Ovary (tissue), 9 donors: ENCODE measurements around the gene PKD2. TPM values are rescaled to one million over a fixed set of nuclear protein-coding genes. Genes with fewer than 3 reads are reported as not detected.

Experiments
- DNase-seq, 5 donors: peaks; one replicate each; pipeline ENCODE4 v3.0.0-alpha.2; 2019 to 2020
- H3K27ac ChIP-seq, 2 donors: fragments of 200-600 bp; one replicate each; pipeline versions ENCODE4 v1.5.1 to v1.8.0; 2019 to 2022
- H3K27me3 ChIP-seq: fragments of 200-600 bp; one replicate; pipeline ENCODE4 v1.8.0; 2022
- H3K36me3 ChIP-seq: fragments of 200-600 bp; sonication (generic); one replicate; pipeline ENCODE4 v1.5.1; 2019
- H3K4me1 ChIP-seq: one replicate; pipeline ENCODE4 v1.8.1; 2013; ENCODE audit warnings: mild to moderate bottlenecking, moderate library complexity; ENCODE audit not compliant: insufficient read depth
- H3K4me3 ChIP-seq: fragments of 200-600 bp; sonication (generic); one replicate; pipeline ENCODE4 v1.5.1; 2017
- H3K9me3 ChIP-seq, 2 donors: fragments of 200-600 bp in 1 of 2; sonication (generic) in 1 of 2; one replicate each; pipeline versions ENCODE4 v1.5.1 to v1.8.1; 2013 to 2019; ENCODE audit warnings: mild to moderate bottlenecking in 1 of 2, moderate library complexity in 1 of 2
- EP300 ChIP-seq: sonication (generic); formaldehyde crosslinking; IDR thresholded peaks from one replicate; pipeline ENCODE4 v1.6.1; 2017; ENCODE audit warnings: antibody characterized with exemption
- POLR2A ChIP-seq: fragments of 450-650 bp; IDR thresholded peaks from one replicate; pipeline ENCODE4 v1.6.1; 2017; ENCODE audit warnings: antibody characterized with exemption, mild to moderate bottlenecking, moderate library complexity
- WGBS, 3 donors: extraction: QIAGEN DNeasy Blood & Tissue Kit in 1 of 3; methylation state at CpG; one replicate each; pipeline versions ENCODE4 v1.1.5 to v1.1.7; 2013 to 2017; 5-methylcytosine and 5-hydroxymethylcytosine counted together
- intact Hi-C, 4 donors: fragments of 100-400 bp; cut with DNase I; formaldehyde crosslinking; loops; one replicate each; pipeline versions ENCODE4 v1.11.0 to v1.15.1; 2022 to 2023
- polyA plus RNA-seq, 2 donors: library from polyadenylated mRNA; stranded (reverse); fragments of 200-250 nt in 1 of 2; fragments of 350-450 nt in 1 of 2; fragmentation: Illumina TruSeq in 1 of 2; extraction: RNeasy Lipid Tissue Mini Kit (QIAGEN cat#74804) in 1 of 2; gene quantifications; one replicate each; pipeline ENCODE4 v1.2.3, GENCODE V29; 2013 to 2014
- total RNA-seq, 7 donors: library from RNA; depleted of rRNA in 2 of 7; stranded (reverse); fragments of >200 nt in 2 of 7; fragmentation: NEBNext Ultra II Directional in 3 of 7; extraction: Animal tissue kit (Norgen Biotek cat#: 25700) in 3 of 7; gene quantifications; one replicate each; pipeline versions ENCODE4 v1.1.0 to v1.2.4, GENCODE V29; 2016 to 2023
- TF ChIP-seq, protein P1 (sequence below), 3 donors: fragments of 450-650 bp in 2 of 3; fragments of 200-600 bp in 1 of 3; IDR thresholded peaks; one replicate each; pipeline versions ENCODE4 v1.5.1 to v1.8.0; 2016 to 2022; ENCODE audit warnings: antibody characterized with exemption in 3 of 3, mild to moderate bottlenecking in 1 of 3
- donor health status: DM: no; HTN: no; CAD: no; lungs with moderate emphysema.
- donor health status: DM: no; HTN: no; CAD: no.
- donor health status: Bipolar disorder and iron deficiency.
- donor health status: DM: yes; HTN: yes; CAD: no.
- donor health status: DM: no; HTN: no; CAD: no.
- donor health status: DM: yes; HTN: yes; CAD: no.

The PKD2 gene
- total and polyA plus RNA-seq, 9 donors = 35.7 to 66.9 (median 52.5) TPM

DNA sequence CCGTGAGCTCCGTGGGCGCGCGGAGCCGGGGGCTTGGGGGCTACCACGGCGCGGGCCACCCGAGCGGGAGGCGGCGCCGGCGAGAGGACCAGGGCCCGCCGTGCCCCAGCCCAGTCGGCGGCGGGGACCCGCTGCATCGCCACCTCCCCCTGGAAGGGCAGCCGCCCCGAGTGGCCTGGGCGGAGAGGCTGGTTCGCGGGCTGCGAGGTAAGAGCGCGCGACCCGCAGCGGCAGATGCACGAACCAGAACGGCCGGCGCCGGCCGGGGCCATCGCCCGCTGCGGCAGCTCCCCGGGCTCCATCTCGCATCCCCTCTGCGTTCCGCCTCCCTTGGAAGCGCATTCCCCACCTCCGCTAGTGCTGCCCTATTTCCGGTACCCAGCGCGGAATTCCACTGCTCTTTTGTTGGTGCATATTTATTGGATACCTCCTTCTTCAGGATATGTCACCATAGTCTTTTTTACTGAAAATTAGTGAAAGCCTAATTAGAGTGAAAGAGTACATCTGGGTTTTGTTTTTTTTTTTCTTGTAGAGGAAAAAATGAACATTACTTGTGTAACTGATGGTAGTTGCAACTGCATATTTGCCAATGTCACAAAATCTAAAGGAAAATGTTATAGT, 797 bp downstream of the PKD2 start:
- H3K9me3 ChIP-seq = no peaks in the 10 kb centered on the region
- intact Hi-C loops = no loop called here
- H3K27me3 ChIP-seq = no peaks in the 10 kb centered on the region
- H3K27ac ChIP-seq = peak overlapping the region; percentile 84 to 86
- 0 to 1% (median 0%) methylated on average over 47 to 51 of the region's 51 CpGs for WGBS, 3 donors
- peaks cover 1% of the 10 kb centered on the region for H3K4me1 ChIP-seq
- H3K36me3 ChIP-seq = no peaks in the 10 kb centered on the region
- peak; percentile 41 to 60 (median 46) for DNase-seq
- TF ChIP-seq POLR2A (no peak), EP300 (no peak)
- TF ChIP-seq, protein P1, sequence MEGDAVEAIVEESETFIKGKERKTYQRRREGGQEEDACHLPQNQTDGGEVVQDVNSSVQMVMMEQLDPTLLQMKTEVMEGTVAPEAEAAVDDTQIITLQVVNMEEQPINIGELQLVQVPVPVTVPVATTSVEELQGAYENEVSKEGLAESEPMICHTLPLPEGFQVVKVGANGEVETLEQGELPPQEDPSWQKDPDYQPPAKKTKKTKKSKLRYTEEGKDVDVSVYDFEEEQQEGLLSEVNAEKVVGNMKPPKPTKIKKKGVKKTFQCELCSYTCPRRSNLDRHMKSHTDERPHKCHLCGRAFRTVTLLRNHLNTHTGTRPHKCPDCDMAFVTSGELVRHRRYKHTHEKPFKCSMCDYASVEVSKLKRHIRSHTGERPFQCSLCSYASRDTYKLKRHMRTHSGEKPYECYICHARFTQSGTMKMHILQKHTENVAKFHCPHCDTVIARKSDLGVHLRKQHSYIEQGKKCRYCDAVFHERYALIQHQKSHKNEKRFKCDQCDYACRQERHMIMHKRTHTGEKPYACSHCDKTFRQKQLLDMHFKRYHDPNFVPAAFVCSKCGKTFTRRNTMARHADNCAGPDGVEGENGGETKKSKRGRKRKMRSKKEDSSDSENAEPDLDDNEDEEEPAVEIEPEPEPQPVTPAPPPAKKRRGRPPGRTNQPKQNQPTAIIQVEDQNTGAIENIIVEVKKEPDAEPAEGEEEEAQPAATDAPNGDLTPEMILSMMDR (IDR thresholded peaks at IDR 0.05) = no peak
- H3K4me3 ChIP-seq = peak overlapping the region; percentile 94

DNA sequence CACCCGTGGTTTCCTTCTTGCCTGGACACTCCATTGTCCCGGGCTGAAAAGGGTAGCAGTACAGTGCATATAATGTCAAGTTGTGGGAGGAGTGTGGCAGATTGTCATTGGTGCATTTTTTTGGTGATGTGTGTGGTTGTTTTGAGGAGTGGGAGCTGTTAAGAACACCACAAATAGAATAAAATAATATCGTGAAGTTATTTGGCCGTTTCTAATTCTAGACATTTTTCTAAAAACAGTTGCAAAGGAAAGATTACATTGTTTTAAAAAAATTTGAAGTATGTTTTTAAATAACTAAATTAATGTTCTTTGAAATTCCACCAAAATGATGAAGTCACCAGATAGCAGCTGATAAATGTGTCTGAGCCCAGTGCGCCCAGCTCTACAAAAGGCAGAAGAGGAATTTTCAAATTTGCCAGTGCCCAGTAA, 1.3 kb downstream of the PKD2 start:
- Histone ChIP-seq H3K27me3 (no peaks in the 10 kb centered on the region), H3K4me1 (peaks cover 1% of the 10 kb centered on the region), H3K36me3 (no peaks in the 10 kb centered on the region), H3K27ac (no peak overlapping the region), H3K4me3 (peak overlapping the region; percentile 94), H3K9me3 (no peaks in the 10 kb centered on the region)
- WGBS, 3 donors = 11 to 13% (median 12%) methylated on average over 5 of the region's 5 CpGs
- TF ChIP-seq, protein P1 (IDR thresholded peaks at IDR 0.05) = no peak
- TF ChIP-seq EP300 = no peak
- TF ChIP-seq POLR2A = no peak
- no peak for DNase-seq
- intact Hi-C loops = no loop called here

DNA sequence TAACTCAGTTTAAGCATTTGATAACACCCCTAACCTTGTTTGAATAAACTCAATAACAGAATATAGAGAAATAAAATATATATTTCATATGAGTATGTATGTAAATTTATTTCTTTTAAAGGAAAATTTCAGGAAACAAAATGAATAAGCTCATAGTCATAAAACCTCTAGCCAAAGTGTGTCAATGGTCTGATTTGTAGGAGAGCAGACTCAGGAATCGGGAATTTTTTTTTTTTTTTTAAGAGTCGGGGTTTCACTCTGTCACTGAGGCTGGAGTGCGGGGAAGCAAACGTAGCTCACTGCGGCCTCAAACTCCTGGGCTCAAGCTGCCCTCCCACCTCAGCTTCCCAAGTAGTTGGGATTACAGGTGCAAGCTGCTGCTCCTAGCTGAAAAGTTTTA, 2.4 kb downstream of the PKD2 start:
- DNase-seq = no peak
- no peaks in the 10 kb centered on the region for H3K36me3 ChIP-seq
- H3K9me3 ChIP-seq = no peaks in the 10 kb centered on the region
- peaks cover 1% of the 10 kb centered on the region for H3K4me1 ChIP-seq
- peak overlapping the region; percentile 94 for H3K4me3 ChIP-seq
- 60 to 80% (median 79%) methylated on average over 5 of the region's 5 CpGs for WGBS, 3 donors
- H3K27me3 ChIP-seq = no peaks in the 10 kb centered on the region
- H3K27ac ChIP-seq = no peak overlapping the region
- intact Hi-C loops = no loop called here
- TF ChIP-seq, protein P1 (IDR thresholded peaks at IDR 0.05) = no peak
- TF ChIP-seq EP300 = no peak
- TF ChIP-seq POLR2A = no peak

DNA sequence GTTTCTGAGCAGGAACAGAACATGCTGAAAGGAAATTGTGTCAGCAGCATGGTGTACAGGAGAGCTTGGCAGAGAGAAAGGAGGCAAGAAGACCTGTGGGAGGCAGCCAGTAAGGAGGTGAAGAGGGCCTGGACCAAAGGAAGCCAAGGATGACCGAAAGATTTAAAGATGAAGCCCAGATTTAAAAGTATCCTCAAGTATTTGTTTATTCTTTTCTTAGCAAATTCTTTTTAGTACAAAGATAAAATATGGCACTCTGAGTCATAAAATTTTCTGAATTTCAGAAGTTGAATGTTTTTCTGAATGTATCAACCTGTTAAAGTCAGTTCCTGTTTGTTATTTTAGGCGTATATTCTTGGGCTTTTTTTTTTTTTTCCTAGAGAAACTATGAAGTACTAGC, 3.5 kb downstream of the PKD2 start:
- H3K4me1 ChIP-seq = peaks cover 7% of the 10 kb centered on the region
- no peak for DNase-seq
- no peak overlapping the region for H3K27ac ChIP-seq
- 20 to 45% (median 31%) methylated on average over 2 of the region's 2 CpGs for WGBS, 3 donors
- intact Hi-C loops = no loop called here
- no peaks in the 10 kb centered on the region for H3K9me3 ChIP-seq
- no peaks in the 10 kb centered on the region for H3K36me3 ChIP-seq
- peak overlapping the region; percentile 94 for H3K4me3 ChIP-seq
- TF ChIP-seq, protein P1 (IDR thresholded peaks at IDR 0.05) = no peak
- no peak for TF ChIP-seq POLR2A
- TF ChIP-seq EP300 = no peak
- no peaks in the 10 kb centered on the region for H3K27me3 ChIP-seq
